ENCODE results near the gene HBM. TPM values are rescaled to one million over a fixed set of nuclear protein-coding genes. Genes with fewer than 3 reads are reported as not detected.
"Not testable (repeated sequence)": the region's sequence is repeated elsewhere in the genome, so short reads cannot be mapped to it uniquely, and the experiment has no call there.

Gene HBM
- total RNA-seq, 1 donor from 2014 or later, result not detected

GRCh38 chr16:185213-185612 lies 19.4 kb downstream of the HBM start:
- no peak for DNase-seq (ENCODE audit: low spot score)

GRCh38 chr16:185691-186090 lies 19.9 kb downstream of the HBM start:
- no peak for DNase-seq (ENCODE audit: low spot score)

- DNase-seq (ENCODE audit: low spot score), result no peak
Measured at GRCh38 chr16:187330-187729, 21.6 kb downstream of the HBM start.

GRCh38 chr16:188674-189073 lies 22.9 kb downstream of the HBM start:
- DNase-seq (ENCODE audit: low spot score), result no peak

- DNase-seq (ENCODE audit: low spot score), result no peak
Measured at GRCh38 chr16:189604-190186, 23.9 kb downstream of the HBM start.

- DNase-seq (ENCODE audit: low spot score), result no peak
Measured at GRCh38 chr16:191831-192230, 26.1 kb downstream of the HBM start.

- DNase-seq (ENCODE audit: low spot score), result no peak
Measured at GRCh38 chr16:192686-193085, 26.9 kb downstream of the HBM start.

- DNase-seq (ENCODE audit: low spot score), result no peak
Measured at GRCh38 chr16:193441-193840, 27.7 kb downstream of the HBM start.

GRCh38 chr16:194516-194915 lies 28.7 kb downstream of the HBM start:
- no peak for DNase-seq (ENCODE audit: low spot score)

GRCh38 chr16:200388-200787 lies 34.6 kb downstream of the HBM start:
- no peak for DNase-seq (ENCODE audit: low spot score)

GRCh38 chr16:203246-203645 lies 37.5 kb downstream of the HBM start:
- DNase-seq (ENCODE audit: low spot score), result no peak

GRCh38 chr16:204046-204445 lies 38.3 kb downstream of the HBM start:
- DNase-seq (ENCODE audit: low spot score), result not testable (repeated sequence)

- not testable (repeated sequence) for DNase-seq (ENCODE audit: low spot score)
Measured at GRCh38 chr16:209359-209758, 43.6 kb downstream of the HBM start.

- DNase-seq (ENCODE audit: low spot score), result not testable (repeated sequence)
Measured at GRCh38 chr16:211631-212180, 45.9 kb downstream of the HBM start.

GRCh38 chr16:212999-213398 lies 47.2 kb downstream of the HBM start:
- no peak for DNase-seq (ENCODE audit: low spot score)

Other genes starting within 250 kb of the HBM start
- 12.7 TPM for gene POLR3K, start 112.4 kb upstream of the HBM start, total RNA-seq
- 21.5 TPM for gene SNRNP25, start 112.2 kb upstream of the HBM start, total RNA-seq
- gene RHBDF1, start 93.3 kb upstream of the HBM start, total RNA-seq, result 50.6 TPM
- gene MPG, start 87.8 kb upstream of the HBM start, total RNA-seq, result 48.8 TPM
- gene NPRL3, start 27.3 kb upstream of the HBM start, total RNA-seq, result 29.5 TPM
- 0.95 TPM for gene HBZ, start 13.3 kb upstream of the HBM start, total RNA-seq
- 30.0 TPM for gene HBA2, start 6.9 kb downstream of the HBM start, total RNA-seq
- 54.8 TPM for gene HBA1, start 10.7 kb downstream of the HBM start, total RNA-seq
- gene HBQ1, start 14.5 kb downstream of the HBM start, total RNA-seq, result not detected
- gene LUC7L, start 63.5 kb downstream of the HBM start, total RNA-seq, result 72.1 TPM
- gene FAM234A, start 68.8 kb downstream of the HBM start, total RNA-seq, result 138 TPM
- 6.7 TPM for gene RGS11, start 110.0 kb downstream of the HBM start, total RNA-seq
- 2.6 TPM for gene ARHGDIG, start 114.6 kb downstream of the HBM start, total RNA-seq
- gene PDIA2, start 117.2 kb downstream of the HBM start, total RNA-seq, result 1.3 TPM
- 29.2 TPM for gene AXIN1, start 186.7 kb downstream of the HBM start, total RNA-seq
- 52.9 TPM for gene MRPL28, start 204.6 kb downstream of the HBM start, total RNA-seq
- gene PGAP6, start 216.0 kb downstream of the HBM start, total RNA-seq, result 85.7 TPM
- gene NME4, start 231.2 kb downstream of the HBM start, total RNA-seq, result 105 TPM
- 36.8 TPM for gene DECR2, start 235.9 kb downstream of the HBM start, total RNA-seq

Measured in mucosa of gallbladder (tissue), 1 donor.